Activated CD8-positive, alpha-beta memory T cell treated with anti-CD3 and anti-CD28 coated beads for 24 hours (primary cell): ENCODE data around the gene SLC18B1.
A peak's percentile ranks its signal among the peaks of the same experiment; 100 is the strongest.
"Not testable (repeated sequence)": the region's sequence is repeated elsewhere in the genome, so short reads cannot be mapped to it uniquely, and the experiment has no call there.

Source experiments
- DNase-seq: peaks from one replicate; pipeline ENCODE4 v3.0.0-alpha.2; 2020

SLC18B1 gene

DNA sequence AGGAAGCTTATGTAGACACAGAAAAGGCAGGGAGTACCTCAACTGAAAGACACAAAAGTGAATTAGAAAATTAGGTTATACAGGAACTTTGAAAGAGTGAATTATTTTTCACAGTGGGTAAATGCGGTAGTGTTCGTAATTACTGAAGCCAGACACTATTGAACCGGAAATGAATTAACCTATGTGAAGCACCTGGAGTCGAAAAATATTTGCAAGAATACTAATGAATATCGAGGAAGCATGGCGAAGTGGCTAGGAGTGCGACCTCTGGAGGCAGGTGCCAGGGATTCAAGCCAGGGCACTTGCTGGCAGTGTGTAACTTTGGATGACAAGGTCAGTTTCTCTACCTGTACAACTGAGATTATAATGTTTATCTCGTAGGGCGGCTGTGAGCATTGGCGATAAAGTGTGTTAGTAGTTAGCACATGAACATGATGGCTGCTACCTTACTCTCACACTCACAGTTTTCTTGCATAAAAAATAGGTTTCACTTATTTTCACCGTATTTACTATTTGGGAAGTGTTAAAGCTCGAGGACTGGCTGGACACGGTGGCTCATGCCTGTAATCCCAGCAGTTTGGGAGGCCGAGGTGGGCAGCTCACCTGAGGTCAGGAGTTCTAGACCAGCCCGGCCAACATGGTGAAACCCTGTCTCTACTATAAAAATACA, 567 bp upstream of the SLC18B1 start:
- DNase-seq, result peak; percentile 85

- DNase-seq, result no peak
Observed at GRCh38 chr6:132795461-132795860, 3.0 kb downstream of the SLC18B1 start.

DNA sequence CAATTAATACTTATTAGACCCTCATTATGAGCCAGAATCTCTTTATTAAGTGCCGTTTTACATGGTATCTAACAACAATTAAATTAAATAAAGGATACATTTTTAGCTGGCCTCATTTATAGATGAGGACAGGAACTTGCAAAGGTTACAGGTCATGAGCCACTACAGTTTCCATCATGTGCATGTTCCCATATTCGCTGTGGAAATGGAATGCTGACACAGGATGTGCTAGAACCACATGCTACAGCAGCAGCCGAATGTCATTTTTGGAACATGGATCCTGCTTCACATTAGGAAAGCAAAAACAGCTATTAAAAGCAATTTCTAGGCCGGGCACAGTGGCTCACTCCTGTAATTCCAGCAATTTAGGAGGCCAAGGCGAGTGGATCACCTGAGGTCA, 5.9 kb downstream of the SLC18B1 start:
- DNase-seq, result no peak

- no peak for DNase-seq
Observed at GRCh38 chr6:132790450-132790849, 8.0 kb downstream of the SLC18B1 start.

DNA sequence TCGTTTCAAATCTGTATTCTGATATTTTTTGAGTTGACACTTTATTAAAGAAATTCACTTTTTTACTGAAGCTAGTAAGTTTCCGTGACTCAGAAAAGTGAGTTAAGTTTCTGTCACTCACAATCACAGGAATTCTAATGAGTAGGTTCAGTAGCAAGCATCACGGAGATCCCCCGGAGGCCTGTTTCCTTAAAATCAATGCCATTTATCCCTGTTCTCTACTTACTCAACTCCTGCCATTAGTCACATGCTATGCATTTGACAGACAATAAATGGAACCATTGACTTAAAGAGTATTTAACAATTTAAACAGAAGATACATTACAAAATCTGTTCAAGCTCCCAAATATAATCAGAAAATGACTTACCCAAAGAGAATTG, 9.1 kb downstream of the SLC18B1 start:
- DNase-seq, result no peak

- no peak for DNase-seq
Observed at GRCh38 chr6:132788658-132789395, 9.6 kb downstream of the SLC18B1 start.

- no peak for DNase-seq
Observed at GRCh38 chr6:132785936-132786335, 12.5 kb downstream of the SLC18B1 start.

GRCh38 chr6:132780770-132781371, 17.6 kb downstream of the SLC18B1 start:
- DNase-seq, result no peak

- DNase-seq, result not testable (repeated sequence)
Observed at GRCh38 chr6:132777881-132778280, 20.6 kb downstream of the SLC18B1 start.

GRCh38 chr6:132768051-132768517, 30.4 kb downstream of the SLC18B1 start:
- DNase-seq, result peak; percentile 62

GRCh38 chr6:132765560-132765959, 32.9 kb downstream of the SLC18B1 start:
- no peak for DNase-seq

GRCh38 chr6:132764370-132764769, 34.1 kb downstream of the SLC18B1 start:
- DNase-seq, result no peak

DNA sequence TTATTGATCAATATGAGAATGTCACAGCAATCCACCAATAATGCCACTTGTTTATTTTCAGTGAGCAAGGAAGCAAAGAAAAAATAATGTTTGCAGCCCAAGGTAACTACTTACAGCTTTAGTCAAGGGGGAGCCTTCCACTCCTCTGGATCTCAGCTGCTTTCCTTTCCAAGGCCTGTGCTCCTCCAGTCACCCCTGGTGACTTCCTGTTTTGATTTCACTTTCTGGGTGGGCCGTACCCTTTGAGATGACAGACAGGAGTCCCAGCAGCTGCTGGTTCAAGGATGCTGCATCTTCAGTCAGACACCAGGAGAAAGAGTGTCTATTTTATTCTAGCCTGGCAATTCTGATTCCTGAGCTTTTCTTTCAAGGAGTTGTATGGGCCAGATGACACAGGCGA, 35.2 kb downstream of the SLC18B1 start:
- DNase-seq, result peak; percentile 68

GRCh38 chr6:132760256-132760655, 38.2 kb downstream of the SLC18B1 start:
- DNase-seq, result no peak

DNA sequence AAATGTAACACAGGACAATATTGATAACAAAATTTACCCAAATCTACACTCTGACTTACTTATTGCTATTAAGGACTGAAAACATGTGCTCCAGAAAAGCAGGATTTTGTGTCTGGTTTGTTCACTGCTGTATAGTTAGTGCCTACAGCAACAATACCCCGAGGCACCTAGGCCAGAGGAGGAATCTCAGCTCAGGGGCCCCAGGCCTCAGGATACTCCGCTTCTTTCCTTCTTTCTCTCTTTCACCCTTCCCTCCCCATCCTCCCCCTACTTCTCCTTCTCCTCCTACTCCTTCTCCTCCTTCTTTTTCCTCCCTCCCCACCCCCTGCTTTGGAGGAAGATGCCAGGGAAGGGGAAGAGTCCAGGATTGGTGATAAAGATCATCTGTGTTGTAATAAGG, 39.7 kb downstream of the SLC18B1 start:
- DNase-seq, result no peak

- DNase-seq, result no peak
Observed at GRCh38 chr6:132752255-132752654, 46.2 kb downstream of the SLC18B1 start.

DNA sequence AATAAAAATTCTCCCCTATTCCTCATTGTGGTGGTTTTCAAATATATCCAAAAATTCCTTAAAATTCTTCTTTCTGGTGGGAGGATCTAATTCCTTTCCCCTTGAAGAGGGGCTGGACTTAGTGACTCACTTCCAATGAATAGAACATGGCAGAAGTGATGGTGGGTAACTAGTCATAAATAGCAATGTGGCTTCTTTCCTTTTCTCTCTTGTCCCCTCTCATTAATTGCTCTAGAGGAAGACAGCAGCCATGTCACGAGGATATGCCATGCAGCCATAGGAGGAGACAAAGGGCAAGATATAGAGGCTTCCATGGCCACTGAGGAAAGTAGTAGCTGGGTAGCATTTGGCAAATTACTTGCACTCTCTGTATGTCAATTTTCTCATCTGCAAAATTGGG, 46.6 kb downstream of the SLC18B1 start:
- DNase-seq, result no peak

DNA sequence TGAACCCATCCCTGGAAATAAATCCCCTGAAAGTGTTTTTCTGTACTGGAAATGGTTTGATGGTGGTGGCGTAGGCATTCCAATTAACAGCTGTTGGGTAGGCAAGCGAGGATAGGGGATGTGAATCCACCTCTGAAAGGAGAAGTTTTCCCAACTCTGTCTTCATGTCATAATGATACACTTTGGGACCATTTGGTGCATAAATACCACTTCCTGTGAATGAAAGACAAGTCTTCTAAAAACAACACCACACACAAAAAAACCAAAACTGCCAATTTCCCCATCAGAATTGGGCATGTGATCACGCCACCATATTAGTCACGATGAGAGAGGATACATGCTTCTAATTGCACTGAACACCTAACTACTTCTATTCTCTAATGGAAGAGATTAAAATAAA, 47.1 kb downstream of the SLC18B1 start:
- DNase-seq, result no peak

- no peak for DNase-seq
Observed at GRCh38 chr6:132750455-132751248, 47.8 kb downstream of the SLC18B1 start.

- no peak for DNase-seq
Observed at GRCh38 chr6:132749111-132749510, 49.3 kb downstream of the SLC18B1 start.

GRCh38 chr6:132748446-132748845, 50.0 kb downstream of the SLC18B1 start:
- no peak for DNase-seq

GRCh38 chr6:132746048-132746447, 52.4 kb downstream of the SLC18B1 start:
- no peak for DNase-seq

DNA sequence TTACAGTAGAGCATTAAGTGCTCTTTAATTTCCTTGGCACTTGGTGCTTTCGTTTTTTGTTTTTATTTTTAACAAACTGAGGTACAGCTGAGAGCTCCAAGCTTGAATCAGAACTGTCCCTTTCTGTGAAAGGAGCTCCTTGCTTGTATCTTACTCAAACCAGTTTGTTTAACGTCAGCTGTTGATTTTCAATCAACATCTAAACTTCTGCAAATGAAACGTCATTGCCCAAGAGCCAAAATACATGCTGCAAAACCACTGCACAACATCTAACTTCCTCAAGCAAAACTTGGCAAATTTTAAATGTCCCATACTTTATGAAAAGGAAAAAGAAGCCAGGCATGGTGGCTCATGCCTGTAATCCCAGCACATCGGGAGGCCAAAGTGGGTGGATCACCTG, 55.9 kb downstream of the SLC18B1 start:
- DNase-seq, result no peak
